Mucosa of descending colon (tissue), 3 donors: ENCODE results near the gene TMEM135. TPM values are rescaled to one million over a fixed set of nuclear protein-coding genes. Genes with fewer than 3 reads are reported as not detected.

ENCODE experiments used
- ATAC-seq: fragments of 200-7000 bp; cut with Tn5 transposase; one replicate; pipeline ENCODE4 v1.9.1; 2020; ENCODE audit warnings: mild to moderate bottlenecking, moderate library complexity
- DNase-seq, 3 donors: peaks; one replicate each; pipeline ENCODE4 v3.0.0-alpha.2; 2020
- H3K36me3 ChIP-seq: fragments of 200-600 bp; one replicate; pipeline ENCODE4 v1.8.0; 2021; ENCODE audit warnings: low read depth, mild to moderate bottlenecking
- H3K4me1 ChIP-seq: fragments of 200-600 bp; one replicate; pipeline ENCODE4 v1.8.0; 2021; ENCODE audit warnings: low read depth, mild to moderate bottlenecking
- H3K4me3 ChIP-seq: fragments of 200-600 bp; one replicate; pipeline ENCODE4 v1.8.0; 2021; ENCODE audit warnings: mild to moderate bottlenecking
- H3K9me3 ChIP-seq: fragments of 200-600 bp; one replicate; pipeline ENCODE4 v1.8.0; 2021; ENCODE audit warnings: mild to moderate bottlenecking
- CTCF ChIP-seq: fragments of 200-600 bp; IDR thresholded peaks from one replicate; pipeline ENCODE4 v1.8.0; 2022; ENCODE audit warnings: antibody characterized with exemption, mild to moderate bottlenecking
- intact Hi-C, 2 donors: fragments of 100-400 bp; cut with DNase I in 1 of 2; cut with micrococcal nuclease in 1 of 2; formaldehyde crosslinking; loops; one replicate each; pipeline versions ENCODE4 v1.11.0 to v1.11.1; 2022; cut with DNase I, micrococcal nuclease
- total RNA-seq, 3 donors: library from RNA; stranded (reverse); fragmentation: NEBNext Ultra II Directional in 2 of 3; extraction: Animal tissue kit (Norgen Biotek cat#: 25700) in 2 of 3; gene quantifications; one replicate each; pipeline versions ENCODE4 v1.2.1 to v1.2.4, GENCODE V29; 2021 to 2023
- donor health status: DM: no; HTN: no; CAD: no; lungs with moderate emphysema.
- donor health status: DM: no; HTN: no; CAD: no.
- donor health status: DM: no; HTN: yes; CAD: no.

Gene TMEM135
- total RNA-seq, 3 donors from 2014 or later: 32.8 to 37.6 (median 37.0) TPM

DNA sequence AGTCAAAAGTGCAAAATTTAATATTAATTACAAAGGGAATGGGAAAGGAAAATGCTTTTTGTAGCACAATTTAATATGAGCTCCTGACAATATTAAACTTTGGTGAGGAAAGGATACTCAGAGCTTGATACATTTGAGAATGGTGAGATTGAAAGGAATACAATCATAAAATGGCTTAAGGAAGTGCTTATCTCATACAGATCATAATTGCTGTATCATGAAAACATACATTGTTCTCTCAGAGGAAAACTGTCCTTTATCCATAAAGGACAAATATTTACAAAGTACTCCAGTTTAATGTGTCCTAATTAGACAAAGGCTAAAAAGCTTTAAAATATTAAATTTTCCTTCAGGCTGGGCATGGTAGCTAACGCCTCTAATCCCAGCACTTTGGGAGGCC is 260.4 kb downstream of the TMEM135 start:
- intact Hi-C loops: no loop called here
- H3K4me3 ChIP-seq: no peak overlapping the region
- no peaks in the 10 kb centered on the region for H3K36me3 ChIP-seq
- peak; percentile 71 for ATAC-seq
- TF ChIP-seq CTCF: no peak
- H3K4me1 ChIP-seq: no peaks in the 10 kb centered on the region
- DNase-seq: no peak
- no peaks in the 10 kb centered on the region for H3K9me3 ChIP-seq

DNA sequence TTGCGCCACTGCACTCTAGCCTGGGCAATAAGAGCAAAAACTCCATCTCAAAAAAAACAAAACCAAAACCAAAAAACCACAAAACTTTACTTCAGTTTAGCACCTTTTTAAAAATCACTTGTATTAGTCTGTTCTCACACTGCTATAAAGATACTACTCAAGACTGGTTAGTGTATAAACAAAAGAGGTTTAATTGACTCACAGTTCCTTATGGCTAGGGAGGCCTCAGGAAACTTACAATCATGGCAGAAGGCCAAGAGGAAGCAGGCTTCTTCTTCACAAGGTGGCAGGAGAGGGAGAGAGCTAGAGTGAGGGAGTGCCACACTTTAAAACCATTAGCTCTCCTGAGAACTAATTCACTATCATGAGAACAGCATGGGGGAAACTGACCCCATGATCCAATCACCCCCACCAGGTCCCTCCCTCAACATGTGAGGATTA is 261.3 kb downstream of the TMEM135 start:
- H3K9me3 ChIP-seq: no peaks in the 10 kb centered on the region
- no peaks in the 10 kb centered on the region for H3K4me1 ChIP-seq
- DNase-seq (peak in 1 of 3 donors; percentile 64), ATAC-seq (peak; percentile 86)
- TF ChIP-seq CTCF: no peak
- no peak overlapping the region for H3K4me3 ChIP-seq
- H3K36me3 ChIP-seq: no peaks in the 10 kb centered on the region
- intact Hi-C loops: no loop called here

GRCh38 chr11:87300640-87301380 is 263.1 kb downstream of the TMEM135 start:
- ATAC-seq (peak; percentile 67), DNase-seq (no peak)
- H3K36me3 ChIP-seq: no peaks in the 10 kb centered on the region
- TF ChIP-seq CTCF: no peak
- H3K4me3 ChIP-seq: no peak overlapping the region
- no peaks in the 10 kb centered on the region for H3K9me3 ChIP-seq
- no peaks in the 10 kb centered on the region for H3K4me1 ChIP-seq
- intact Hi-C loops: no loop called here

DNA sequence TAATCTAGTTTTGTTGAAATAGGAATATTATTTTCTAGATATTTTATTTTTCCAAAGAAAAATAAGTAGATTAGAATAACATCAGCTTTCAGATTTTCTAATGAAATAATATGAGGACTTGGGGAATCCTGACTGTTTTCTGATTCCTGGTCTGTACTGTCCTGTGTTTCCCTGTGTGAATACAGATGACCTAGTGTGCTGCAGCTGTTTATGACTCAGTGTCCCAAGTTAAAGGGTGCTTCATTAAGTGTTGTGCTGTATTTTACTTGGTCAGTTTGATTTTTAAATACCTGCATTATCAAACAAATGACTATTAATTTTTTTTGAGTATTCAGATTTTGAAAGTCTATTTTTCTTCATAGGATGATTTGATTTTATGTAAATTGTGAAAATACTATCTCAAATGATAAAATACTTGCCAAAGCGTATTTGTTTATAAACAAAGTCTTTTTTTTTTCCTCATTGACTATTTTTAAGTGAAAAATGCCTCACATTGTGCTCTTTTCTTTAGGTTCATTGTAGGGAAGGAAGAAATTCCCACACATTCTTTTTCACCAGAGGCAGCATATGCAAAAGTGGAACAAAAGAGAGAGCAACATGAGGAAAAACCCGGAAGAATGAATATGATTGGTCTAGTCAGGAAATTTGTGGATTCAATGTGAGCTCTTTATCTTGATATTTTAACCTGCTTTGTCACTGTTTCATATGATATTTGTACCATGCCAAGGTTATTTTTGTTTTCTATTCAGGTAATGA is 264.2 kb downstream of the TMEM135 start:
- Histone ChIP-seq H3K4me1 (no peaks in the 10 kb centered on the region), H3K9me3 (no peaks in the 10 kb centered on the region), H3K36me3 (no peaks in the 10 kb centered on the region), H3K4me3 (no peak overlapping the region)
- intact Hi-C loops: no loop called here
- no peak for TF ChIP-seq CTCF
- no peak for DNase-seq
- ATAC-seq: no peak

- DNase-seq (no peak), ATAC-seq (no peak)
- intact Hi-C loops: no loop called here
- Histone ChIP-seq H3K4me1 (no peaks in the 10 kb centered on the region), H3K9me3 (no peaks in the 10 kb centered on the region), H3K4me3 (no peak overlapping the region), H3K36me3 (no peaks in the 10 kb centered on the region)
- no peak for TF ChIP-seq CTCF
These were observed 266.7 kb downstream of the TMEM135 start for GRCh38 chr11:87304412-87304811.
